H9 (cell line): ENCODE measurements around the gene LYPLA2. TPM values are rescaled to one million over a fixed set of nuclear protein-coding genes. Genes with fewer than 3 reads are reported as not detected.

ENCODE experiments used
- DNase-seq: peaks from one replicate; pipeline ENCODE4 v3.0.0-alpha.2; 2017
- H2AFZ ChIP-seq: one replicate; pipeline ENCODE4 v1.6.1; 2013; ENCODE audit warnings: mild to moderate bottlenecking, low read length, control low read depth, moderate library complexity
- H2AK5ac ChIP-seq: 2 replicates; pipeline ENCODE4 v1.6.1; 2013; ENCODE audit warnings: low read length, control low read depth, mixed read lengths; ENCODE audit not compliant: insufficient read length
- H2BK120ac ChIP-seq: one replicate; pipeline ENCODE4 v1.6.1; 2013; ENCODE audit warnings: low read depth, mild to moderate bottlenecking, low read length, control low read depth, inconsistent platforms; ENCODE audit not compliant: poor library complexity, severe bottlenecking
- H2BK12ac ChIP-seq: 2 replicates; pipeline ENCODE4 v1.6.1; 2013; ENCODE audit warnings: low read length, control low read depth, mixed read lengths, low read depth; ENCODE audit not compliant: insufficient read length
- H2BK15ac ChIP-seq: 2 replicates; pipeline ENCODE4 v1.6.1; 2013; ENCODE audit warnings: low read depth, low read length, control low read depth
- H2BK20ac ChIP-seq: one replicate; pipeline ENCODE4 v1.6.1; 2013; ENCODE audit warnings: low read depth, mild to moderate bottlenecking, low read length, control low read depth, inconsistent platforms; ENCODE audit not compliant: poor library complexity, severe bottlenecking
- H2BK5ac ChIP-seq: 2 replicates; pipeline ENCODE4 v1.6.1; 2013; ENCODE audit warnings: low read length, control low read depth, mixed read lengths; ENCODE audit not compliant: insufficient read length
- H3K14ac ChIP-seq: 2 replicates; pipeline ENCODE4 v1.6.1; 2013; ENCODE audit warnings: low read length, control low read depth; ENCODE audit not compliant: insufficient read depth
- H3K18ac ChIP-seq: 2 replicates; pipeline ENCODE4 v1.6.1; 2013; ENCODE audit warnings: low read depth, mild to moderate bottlenecking, mixed read lengths, low read length, control low read depth; ENCODE audit not compliant: insufficient read length
- H3K23ac ChIP-seq: 2 replicates; pipeline ENCODE4 v1.6.1; 2013; ENCODE audit warnings: low read length, control low read depth, mixed read lengths, low read depth; ENCODE audit not compliant: insufficient read length
- H3K23me2 ChIP-seq: 2 replicates; pipeline ENCODE4 v1.6.1; 2013; ENCODE audit warnings: low read depth, mild to moderate bottlenecking, mixed read lengths, low read length, control low read depth; ENCODE audit not compliant: insufficient read length, poor library complexity, severe bottlenecking
- H3K27ac ChIP-seq: 2 replicates; pipeline ENCODE4 v1.5.1; 2013; ENCODE audit warnings: low read length, control low read depth, mixed read lengths, low read depth; ENCODE audit not compliant: insufficient read length
- H3K27me3 ChIP-seq: 2 replicates; pipeline ENCODE4 v1.6.1; 2013; ENCODE audit warnings: low read length, control low read depth, inconsistent platforms; ENCODE audit not compliant: insufficient read depth
- H3K4ac ChIP-seq: 2 replicates; pipeline ENCODE4 v1.6.1; 2013; ENCODE audit warnings: low read depth, mild to moderate bottlenecking, control low read depth, inconsistent platforms, low read length, moderate library complexity
- H3K4me1 ChIP-seq: 2 replicates; pipeline ENCODE4 v1.6.1; 2013; ENCODE audit warnings: low read length, control low read depth, inconsistent platforms; ENCODE audit not compliant: insufficient read depth
- H3K4me2 ChIP-seq: 2 replicates; pipeline ENCODE4 v1.6.1; 2013; ENCODE audit warnings: low read length, control low read depth, mixed read lengths; ENCODE audit not compliant: insufficient read length, insufficient read depth
- H3K56ac ChIP-seq: 2 replicates; pipeline ENCODE4 v1.6.1; 2013; ENCODE audit warnings: low read depth, mild to moderate bottlenecking, mixed read lengths, low read length, control low read depth; ENCODE audit not compliant: insufficient read length
- H3K79me1 ChIP-seq: 2 replicates; pipeline ENCODE4 v1.6.1; 2013; ENCODE audit warnings: low read depth, mild to moderate bottlenecking, moderate library complexity, low read length, control low read depth, inconsistent platforms; ENCODE audit not compliant: insufficient read depth, poor library complexity, severe bottlenecking
- H3K79me2 ChIP-seq: 2 replicates; pipeline ENCODE4 v1.6.1; 2013; ENCODE audit warnings: low read length, control low read depth, inconsistent platforms; ENCODE audit not compliant: insufficient read depth
- H3K9ac ChIP-seq: 2 replicates; pipeline ENCODE4 v1.6.1; 2013; ENCODE audit warnings: low read length, control low read depth, mixed read lengths; ENCODE audit not compliant: insufficient read length; ENCODE audit errors: extremely low read depth
- H3K9me3 ChIP-seq: one replicate; pipeline ENCODE4 v1.6.1; 2013; ENCODE audit warnings: low read depth, low read length, inconsistent platforms; ENCODE audit not compliant: control insufficient read depth
- H3T11ph ChIP-seq: one replicate; pipeline ENCODE4 v1.6.1; 2013; ENCODE audit warnings: mild to moderate bottlenecking, low read length, control low read depth, inconsistent platforms
- H4K20me1 ChIP-seq: one replicate; pipeline ENCODE4 v1.6.1; 2013; ENCODE audit not compliant: control insufficient read depth, insufficient read length, insufficient read depth
- H4K5ac ChIP-seq: 2 replicates; pipeline ENCODE4 v1.6.1; 2013; ENCODE audit warnings: low read depth, mild to moderate bottlenecking, mixed read lengths, low read length, control low read depth; ENCODE audit not compliant: insufficient read length
- H4K8ac ChIP-seq: replicated peaks from 2 replicates; pipeline ENCODE4 v1.6.1; 2013; ENCODE audit warnings: low read length, control low read depth, mixed read lengths, low read depth; ENCODE audit not compliant: insufficient read length
- H4K91ac ChIP-seq: 2 replicates; pipeline ENCODE4 v1.6.1; 2013; ENCODE audit warnings: low read depth, mild to moderate bottlenecking, moderate library complexity, mixed read lengths, low read length, control low read depth; ENCODE audit not compliant: insufficient read length
- H3K27ac Mint-ChIP-seq, 3 experiments: 2 replicates in 2 of 3; 3 replicates in 1 of 3; pipeline ENCODE4 v1.8.0; 2020 to 2021; ENCODE audit warnings: mixed read lengths in 3 of 3, mild to moderate bottlenecking in 1 of 3, moderate library complexity in 1 of 3
- H3K27me3 Mint-ChIP-seq: 2 replicates; pipeline ENCODE4 v1.8.0; 2021; ENCODE audit warnings: low read depth, mild to moderate bottlenecking, moderate library complexity, mixed read lengths
- H3K36me3 Mint-ChIP-seq, 3 experiments: 2 replicates in 2 of 3; 3 replicates in 1 of 3; pipeline ENCODE4 v1.8.0; 2020 to 2021; ENCODE audit warnings: low read depth in 3 of 3, mixed read lengths in 3 of 3; ENCODE audit not compliant: insufficient read depth in 1 of 3
- H3K4me1 Mint-ChIP-seq, 2 experiments: 2 replicates each; pipeline ENCODE4 v1.8.0; 2020; ENCODE audit warnings: mixed read lengths in 2 of 2
- H3K4me3 Mint-ChIP-seq, 2 experiments: 2 replicates in 1 of 2; 3 replicates in 1 of 2; pipeline ENCODE4 v1.8.0; 2020 to 2021; ENCODE audit warnings: mild to moderate bottlenecking in 2 of 2, mixed read lengths in 2 of 2, moderate library complexity in 1 of 2
- H3K9me3 Mint-ChIP-seq, 2 experiments: 2 replicates in 1 of 2; 3 replicates in 1 of 2; pipeline ENCODE4 v1.8.0; 2020; ENCODE audit warnings: mild to moderate bottlenecking in 2 of 2, mixed read lengths in 2 of 2, moderate library complexity in 1 of 2
- CTCF ChIP-seq: fragments of 200-600 bp; sonication (generic); conservative IDR thresholded peaks from 3 replicates; pipeline ENCODE4 v1.8.0; 2021; ENCODE audit warnings: antibody characterized with exemption, mild to moderate bottlenecking
- WGBS: extraction: QIAGEN DNeasy Blood & Tissue Kit; methylation state at CpG from one replicate; pipeline ENCODE4 v1.1.7; 2013; ENCODE audit warnings: missing lambda C conversion rate, low lambda C conversion rate, mixed read lengths; ENCODE audit not compliant: insufficient read length; ENCODE audit errors: extremely low coverage; 5-methylcytosine and 5-hydroxymethylcytosine counted together
- total RNA-seq: library from RNA; stranded (reverse); gene quantifications from 2 replicates; pipeline ENCODE4 v1.2.1, GENCODE V29; 2021

The LYPLA2 gene
- total RNA-seq, 1 experiment from 2014 or later = 118 TPM

- Histone ChIP-seq H3K27ac (no peak overlapping the region), H3K4me1 (no peaks in the 10 kb centered on the region), H4K5ac (no peak overlapping the region), H3K79me1 (no peaks in the 10 kb centered on the region), H3K56ac (no peak overlapping the region), H2AFZ (no peak overlapping the region), H3K14ac (no peak overlapping the region), H2BK5ac (no peak overlapping the region), H2AK5ac (no peak overlapping the region), H3K23me2 (no peaks in the 10 kb centered on the region), H4K20me1 (no peaks in the 10 kb centered on the region), H4K8ac (no peak overlapping the region), H2BK12ac (no peak overlapping the region), H3K18ac (no peak overlapping the region), H3K9me3 (no peaks in the 10 kb centered on the region), H2BK120ac (no peak overlapping the region), H3K4me2 (no peak overlapping the region), H4K91ac (no peak overlapping the region), H3K79me2 (peaks cover 2% of the 10 kb centered on the region; the same call in 1 of the 2 replicates), H3T11ph (no peak overlapping the region), H3K27me3 (no peaks in the 10 kb centered on the region), H3K9ac (no peak overlapping the region), H2BK15ac (no peak overlapping the region), H2BK20ac (no peak overlapping the region), H3K23ac (no peak overlapping the region), H3K4ac (no peak overlapping the region)
- TF ChIP-seq CTCF = no peak
- Mint-ChIP-seq H3K36me3 (peaks cover 60 to 86% (median 82%) of the 10 kb centered on the region in 3 experiments; a peak in 6 of 7 replicates), H3K9me3 (no peaks in the 10 kb centered on the region), H3K4me1 (no peaks in the 10 kb centered on the region), H3K4me3 (no peak overlapping the region), H3K27me3 (no peaks in the 10 kb centered on the region), H3K27ac (no peak overlapping the region)
- WGBS = no CpG with 5 or more reads among the region's 1 CpG
- no peak for DNase-seq
These were observed 38.0 kb upstream of the LYPLA2 start for GRCh38 chr1:23752909-23753308.
